Neural cell (in vitro differentiated cells): ENCODE results near the gene NCOA7. TPM values are rescaled to one million over a fixed set of nuclear protein-coding genes. Genes with fewer than 3 reads are reported as not detected.

Experiments
- H2AFZ ChIP-seq: fragments of 200-600, 300-800 bp; sonication (generic), shearing (Covaris generic); 2 replicates; pipeline ENCODE4 v1.6.0; 2014; ENCODE audit warnings: low read depth, mild to moderate bottlenecking, antibody characterized with exemption, low read length, moderate library complexity
- H3F3A ChIP-seq: fragments of 200-600 bp; shearing (Covaris generic); 2 replicates; pipeline ENCODE4 v1.6.1; 2016; ENCODE audit warnings: mild to moderate bottlenecking, moderate library complexity, mixed read lengths, antibody characterized with exemption, low read length; ENCODE audit not compliant: insufficient read depth, poor library complexity, severe bottlenecking
- H3K27ac ChIP-seq: fragments of 200-600, 300-800 bp; sonication (generic), shearing (Covaris generic); 2 replicates; pipeline ENCODE4 v1.5.1; 2014; ENCODE audit warnings: mild to moderate bottlenecking, low read length, moderate library complexity
- H3K27me3 ChIP-seq: fragments of 300-800, 200-600 bp; sonication (generic), shearing (Covaris generic); 2 replicates; pipeline ENCODE4 v1.6.0; 2014; ENCODE audit warnings: mild to moderate bottlenecking, low read depth, low read length, moderate library complexity; ENCODE audit not compliant: insufficient read depth
- H3K36me3 ChIP-seq: fragments of 300-800, 200-600 bp; sonication (generic), shearing (Covaris generic); 2 replicates; pipeline ENCODE4 v1.5.1; 2014; ENCODE audit warnings: mild to moderate bottlenecking, antibody characterized with exemption, low read length, moderate library complexity; ENCODE audit not compliant: insufficient read depth
- H3K4me2 ChIP-seq: fragments of 300-800, 200-600 bp; sonication (generic), shearing (Covaris generic); 2 replicates; pipeline ENCODE4 v1.6.0; 2014; ENCODE audit warnings: mild to moderate bottlenecking, low read length
- H3K4me3 ChIP-seq: fragments of 300-800, 200-600 bp; sonication (generic), shearing (Covaris generic); 2 replicates; pipeline ENCODE4 v1.5.1; 2014; ENCODE audit warnings: mild to moderate bottlenecking, low read length, moderate library complexity
- H3K79me2 ChIP-seq: fragments of 200-600 bp; shearing (Covaris generic); replicated peaks from 2 replicates; pipeline ENCODE4 v1.6.0; 2014; ENCODE audit warnings: mild to moderate bottlenecking, low read length, moderate library complexity; ENCODE audit not compliant: insufficient read depth
- H3K9ac ChIP-seq: fragments of 300-800, 200-600 bp; sonication (generic), shearing (Covaris generic); 2 replicates; pipeline ENCODE4 v1.6.1; 2016; ENCODE audit warnings: mild to moderate bottlenecking, low read length, mixed read lengths
- H3K9me2 ChIP-seq: fragments of 200-600 bp; shearing (Covaris generic); 2 replicates; pipeline ENCODE4 v1.6.1; 2016; ENCODE audit warnings: mild to moderate bottlenecking, low read length, mixed read lengths; ENCODE audit not compliant: insufficient read depth
- H3K9me3 ChIP-seq: fragments of 200-600, 300-800 bp; sonication (generic), shearing (Covaris generic); 2 replicates; pipeline ENCODE4 v1.6.1; 2016; ENCODE audit warnings: mild to moderate bottlenecking, mixed run types, low read length, moderate library complexity, mixed read lengths
- H4K20me1 ChIP-seq: fragments of 200-600 bp; shearing (Covaris generic); 2 replicates; pipeline ENCODE4 v1.6.1; 2016; ENCODE audit warnings: mild to moderate bottlenecking, mixed run types; ENCODE audit not compliant: insufficient read depth
- EP300 ChIP-seq: fragments of 450-650 bp; conservative IDR thresholded peaks from 2 replicates; pipeline ENCODE4 v1.6.1; 2014; ENCODE audit warnings: antibody characterized with exemption, mild to moderate bottlenecking, moderate library complexity; ENCODE audit not compliant: poor library complexity, severe bottlenecking
- EZH2 ChIP-seq: fragments of 200-600, 300-800 bp; shearing (Covaris generic), sonication (generic); IDR thresholded peaks from 2 replicates; pipeline ENCODE4 v1.6.1; 2014; ENCODE audit warnings: antibody characterized with exemption, low read length, borderline replicate concordance, mild to moderate bottlenecking; ENCODE audit not compliant: insufficient read depth, poor library complexity, severe bottlenecking
- MXI1 ChIP-seq: fragments of 450-650 bp; conservative IDR thresholded peaks from 2 replicates; pipeline ENCODE4 v1.6.1; 2014; ENCODE audit warnings: antibody characterized with exemption, mild to moderate bottlenecking; ENCODE audit not compliant: poor library complexity, severe bottlenecking
- POLR2AphosphoS5 ChIP-seq: IDR thresholded peaks from 2 replicates; pipeline ENCODE4 v1.6.1; 2012
- RAD21 ChIP-seq: fragments of 450-650 bp; conservative IDR thresholded peaks from 2 replicates; pipeline ENCODE4 v1.6.1; 2014; ENCODE audit warnings: antibody characterized with exemption, mild to moderate bottlenecking, moderate library complexity
- SMC3 ChIP-seq: fragments of 450-650 bp; conservative IDR thresholded peaks from 2 replicates; pipeline ENCODE4 v1.6.1; 2014; ENCODE audit warnings: antibody characterized with exemption, mild to moderate bottlenecking, moderate library complexity; ENCODE audit not compliant: poor library complexity
- TAF1 ChIP-seq: IDR thresholded peaks from 2 replicates; pipeline ENCODE4 v1.6.1; 2012; ENCODE audit warnings: low read depth
- polyA plus RNA-seq: library from polyadenylated mRNA; depleted of rRNA; stranded (reverse); fragments of >200 nt; gene quantifications from 2 replicates; pipeline ENCODE4 v1.2.3, GENCODE V29; 2014
- TF ChIP-seq, protein P1 (sequence below): fragments of 450-650 bp; IDR thresholded peaks from 2 replicates; pipeline ENCODE4 v1.5.1; 2014; ENCODE audit warnings: antibody characterized with exemption, mild to moderate bottlenecking, moderate library complexity; ENCODE audit not compliant: poor library complexity, severe bottlenecking
- TF ChIP-seq, protein P2 (sequence below): IDR thresholded peaks from 2 replicates; pipeline ENCODE4 v1.6.1; 2012; ENCODE audit warnings: borderline replicate concordance

Gene NCOA7
- polyA plus RNA-seq, 1 donor from 2014 or later: 17.1 TPM

DNA sequence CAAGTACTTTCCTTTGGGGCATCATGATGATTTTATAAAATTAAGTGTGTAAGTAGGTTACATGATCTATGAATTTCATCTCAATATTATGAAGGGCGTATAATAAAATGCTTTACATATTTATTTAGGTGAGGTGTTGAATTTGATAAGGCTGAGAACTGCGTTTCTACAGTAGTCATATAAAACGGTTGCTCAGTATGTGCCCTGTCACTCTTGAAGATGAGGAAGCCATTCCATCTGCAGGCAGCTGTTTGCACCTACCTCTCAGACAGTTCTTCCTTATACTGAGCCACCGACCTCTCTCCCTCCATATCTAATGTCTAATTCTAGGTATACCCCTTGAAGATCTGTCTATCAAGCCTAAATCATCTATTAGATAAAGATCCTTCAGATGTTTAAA, 16.1 kb downstream of the NCOA7 start:
- no peak overlapping the region for H3K9ac ChIP-seq
- H3K4me3 ChIP-seq: no peak overlapping the region
- H3K79me2 ChIP-seq: no peaks in the 10 kb centered on the region
- no peak overlapping the region for H2AFZ ChIP-seq
- no peaks in the 10 kb centered on the region for H3K36me3 ChIP-seq
- no peaks in the 10 kb centered on the region for H3F3A ChIP-seq
- H4K20me1 ChIP-seq: no peaks in the 10 kb centered on the region
- H3K9me2 ChIP-seq: no peaks in the 10 kb centered on the region
- H3K27ac ChIP-seq: no peak overlapping the region
- TF ChIP-seq RAD21: no peak
- TF ChIP-seq TAF1: no peak
- TF ChIP-seq MXI1: no peak
- TF ChIP-seq SMC3: no peak
- TF ChIP-seq, protein P1, sequence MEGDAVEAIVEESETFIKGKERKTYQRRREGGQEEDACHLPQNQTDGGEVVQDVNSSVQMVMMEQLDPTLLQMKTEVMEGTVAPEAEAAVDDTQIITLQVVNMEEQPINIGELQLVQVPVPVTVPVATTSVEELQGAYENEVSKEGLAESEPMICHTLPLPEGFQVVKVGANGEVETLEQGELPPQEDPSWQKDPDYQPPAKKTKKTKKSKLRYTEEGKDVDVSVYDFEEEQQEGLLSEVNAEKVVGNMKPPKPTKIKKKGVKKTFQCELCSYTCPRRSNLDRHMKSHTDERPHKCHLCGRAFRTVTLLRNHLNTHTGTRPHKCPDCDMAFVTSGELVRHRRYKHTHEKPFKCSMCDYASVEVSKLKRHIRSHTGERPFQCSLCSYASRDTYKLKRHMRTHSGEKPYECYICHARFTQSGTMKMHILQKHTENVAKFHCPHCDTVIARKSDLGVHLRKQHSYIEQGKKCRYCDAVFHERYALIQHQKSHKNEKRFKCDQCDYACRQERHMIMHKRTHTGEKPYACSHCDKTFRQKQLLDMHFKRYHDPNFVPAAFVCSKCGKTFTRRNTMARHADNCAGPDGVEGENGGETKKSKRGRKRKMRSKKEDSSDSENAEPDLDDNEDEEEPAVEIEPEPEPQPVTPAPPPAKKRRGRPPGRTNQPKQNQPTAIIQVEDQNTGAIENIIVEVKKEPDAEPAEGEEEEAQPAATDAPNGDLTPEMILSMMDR: no peak
- no peak for TF ChIP-seq EP300
- TF ChIP-seq, protein P2, sequence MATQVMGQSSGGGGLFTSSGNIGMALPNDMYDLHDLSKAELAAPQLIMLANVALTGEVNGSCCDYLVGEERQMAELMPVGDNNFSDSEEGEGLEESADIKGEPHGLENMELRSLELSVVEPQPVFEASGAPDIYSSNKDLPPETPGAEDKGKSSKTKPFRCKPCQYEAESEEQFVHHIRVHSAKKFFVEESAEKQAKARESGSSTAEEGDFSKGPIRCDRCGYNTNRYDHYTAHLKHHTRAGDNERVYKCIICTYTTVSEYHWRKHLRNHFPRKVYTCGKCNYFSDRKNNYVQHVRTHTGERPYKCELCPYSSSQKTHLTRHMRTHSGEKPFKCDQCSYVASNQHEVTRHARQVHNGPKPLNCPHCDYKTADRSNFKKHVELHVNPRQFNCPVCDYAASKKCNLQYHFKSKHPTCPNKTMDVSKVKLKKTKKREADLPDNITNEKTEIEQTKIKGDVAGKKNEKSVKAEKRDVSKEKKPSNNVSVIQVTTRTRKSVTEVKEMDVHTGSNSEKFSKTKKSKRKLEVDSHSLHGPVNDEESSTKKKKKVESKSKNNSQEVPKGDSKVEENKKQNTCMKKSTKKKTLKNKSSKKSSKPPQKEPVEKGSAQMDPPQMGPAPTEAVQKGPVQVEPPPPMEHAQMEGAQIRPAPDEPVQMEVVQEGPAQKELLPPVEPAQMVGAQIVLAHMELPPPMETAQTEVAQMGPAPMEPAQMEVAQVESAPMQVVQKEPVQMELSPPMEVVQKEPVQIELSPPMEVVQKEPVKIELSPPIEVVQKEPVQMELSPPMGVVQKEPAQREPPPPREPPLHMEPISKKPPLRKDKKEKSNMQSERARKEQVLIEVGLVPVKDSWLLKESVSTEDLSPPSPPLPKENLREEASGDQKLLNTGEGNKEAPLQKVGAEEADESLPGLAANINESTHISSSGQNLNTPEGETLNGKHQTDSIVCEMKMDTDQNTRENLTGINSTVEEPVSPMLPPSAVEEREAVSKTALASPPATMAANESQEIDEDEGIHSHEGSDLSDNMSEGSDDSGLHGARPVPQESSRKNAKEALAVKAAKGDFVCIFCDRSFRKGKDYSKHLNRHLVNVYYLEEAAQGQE: no peak
- TF ChIP-seq EZH2: no peak
- TF ChIP-seq POLR2AphosphoS5: no peak
- H3K4me2 ChIP-seq: no peak overlapping the region
- H3K9me3 ChIP-seq: no peaks in the 10 kb centered on the region
- H3K27me3 ChIP-seq: no peaks in the 10 kb centered on the region

DNA sequence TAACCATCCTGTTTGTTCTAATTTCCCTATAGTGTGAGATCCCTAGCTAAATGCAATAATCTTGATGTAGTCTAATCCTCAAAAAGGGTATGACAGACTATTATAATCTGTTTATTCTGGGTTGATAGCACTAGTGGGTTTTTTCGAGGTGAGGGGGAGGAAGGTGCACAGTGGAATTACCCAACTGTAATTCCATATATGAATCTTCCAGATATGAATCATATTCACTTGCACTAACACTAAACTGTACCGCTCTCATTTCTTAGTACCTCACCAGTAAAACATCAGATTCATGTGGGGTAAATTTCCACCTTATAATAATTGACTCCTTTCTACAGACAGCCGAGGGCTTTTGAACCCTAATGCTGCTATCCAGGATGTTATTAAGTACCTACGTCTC, 16.5 kb downstream of the NCOA7 start:
- Histone ChIP-seq H3K4me2 (no peak overlapping the region), H3K27ac (no peak overlapping the region), H3K9ac (no peak overlapping the region), H3K9me2 (no peaks in the 10 kb centered on the region), H4K20me1 (no peaks in the 10 kb centered on the region), H2AFZ (no peak overlapping the region), H3F3A (no peaks in the 10 kb centered on the region), H3K27me3 (no peaks in the 10 kb centered on the region), H3K4me3 (no peak overlapping the region), H3K36me3 (no peaks in the 10 kb centered on the region), H3K9me3 (no peaks in the 10 kb centered on the region), H3K79me2 (no peaks in the 10 kb centered on the region)
- no peak for TF ChIP-seq RAD21
- TF ChIP-seq, protein P2: no peak
- no peak for TF ChIP-seq MXI1
- TF ChIP-seq EZH2: no peak
- no peak for TF ChIP-seq POLR2AphosphoS5
- no peak for TF ChIP-seq TAF1
- no peak for TF ChIP-seq SMC3
- TF ChIP-seq EP300: no peak
- TF ChIP-seq, protein P1: no peak
